Hematopoietic multipotent progenitor cell (in vitro differentiated cells): ENCODE measurements around the gene DYNLT2B. TPM values are rescaled to one million over a fixed set of nuclear protein-coding genes. Genes with fewer than 3 reads are reported as not detected.
A peak's percentile ranks its signal among the peaks of the same experiment; 100 is the strongest.
"Not testable (repeated sequence)": the region's sequence is repeated elsewhere in the genome, so short reads cannot be mapped to it uniquely, and the experiment has no call there.

Experiments used
- DNase-seq, 3 donors: peaks; one replicate each; pipeline ENCODE4 v3.0.0-alpha.2; 2011 to 2015; ENCODE audit warnings: low read depth in 2 of 3, low spot score in 2 of 3
- total RNA-seq: library from RNA; depleted of rRNA; stranded (reverse); fragments of >200 nt; gene quantifications from one replicate; pipeline ENCODE4 v1.2.3, GENCODE V29; 2012

Gene DYNLT2B
- total RNA-seq, 1 donor: 2.2 TPM

DNA sequence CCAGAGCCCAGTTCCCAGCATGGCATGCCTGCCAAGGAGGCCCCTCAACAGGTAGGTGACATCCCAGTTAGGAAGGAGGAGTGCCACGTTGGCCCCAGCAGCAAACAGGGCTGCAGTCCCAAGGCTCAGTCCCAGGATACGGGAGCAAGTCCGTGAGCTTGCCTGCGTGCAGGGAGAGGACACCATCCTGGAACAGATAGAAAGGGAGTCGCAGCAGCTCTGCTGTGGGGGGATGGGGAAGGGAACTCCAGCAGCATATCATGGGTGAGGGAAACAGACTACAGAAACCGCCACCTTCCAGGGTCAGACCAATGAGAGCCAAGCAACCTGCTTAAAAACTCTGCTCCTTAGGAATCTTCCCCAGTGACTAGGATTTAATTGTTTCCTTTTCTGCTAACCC is 9.4 kb upstream of the DYNLT2B start:
- no peak for DNase-seq

DNA sequence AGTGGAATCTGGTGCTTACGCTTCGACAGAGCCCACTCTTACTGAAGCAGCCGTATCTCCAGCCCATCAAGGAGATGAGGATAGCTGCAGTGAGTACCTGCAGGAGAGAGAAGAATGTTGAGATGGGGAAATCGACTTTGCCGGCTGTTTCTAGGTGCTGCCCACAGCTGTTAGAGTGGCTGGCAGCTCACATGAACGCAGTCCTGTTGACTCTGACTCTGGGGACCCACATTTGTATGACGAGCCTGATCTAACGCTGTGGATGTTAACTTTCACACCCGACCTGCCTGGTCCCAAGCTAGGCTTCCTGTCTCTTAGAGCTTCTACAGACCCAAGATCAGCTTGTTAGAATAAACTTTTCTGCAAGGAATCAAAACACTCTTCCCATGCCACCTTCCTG is 8.9 kb upstream of the DYNLT2B start:
- no peak for DNase-seq

DNA sequence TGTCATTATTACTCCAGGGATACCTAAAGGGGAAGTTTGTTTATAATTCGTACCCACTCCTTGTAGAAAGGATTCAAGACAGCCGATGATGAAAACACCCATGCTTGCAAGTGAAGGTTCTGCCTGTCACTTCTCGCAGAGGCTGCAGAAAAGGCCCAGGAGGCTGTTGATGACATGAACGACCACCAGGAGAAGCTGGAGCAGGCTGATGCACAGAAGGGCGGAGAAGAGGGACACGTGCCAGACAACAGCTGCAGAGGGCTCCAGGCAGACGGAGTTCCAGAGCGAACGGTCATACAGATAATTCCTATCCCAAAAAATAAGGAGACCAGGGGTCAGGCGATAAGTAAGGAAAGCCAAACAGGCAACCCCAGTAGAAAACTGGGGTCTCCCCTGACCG is 5.7 kb upstream of the DYNLT2B start:
- DNase-seq: no peak

DNA sequence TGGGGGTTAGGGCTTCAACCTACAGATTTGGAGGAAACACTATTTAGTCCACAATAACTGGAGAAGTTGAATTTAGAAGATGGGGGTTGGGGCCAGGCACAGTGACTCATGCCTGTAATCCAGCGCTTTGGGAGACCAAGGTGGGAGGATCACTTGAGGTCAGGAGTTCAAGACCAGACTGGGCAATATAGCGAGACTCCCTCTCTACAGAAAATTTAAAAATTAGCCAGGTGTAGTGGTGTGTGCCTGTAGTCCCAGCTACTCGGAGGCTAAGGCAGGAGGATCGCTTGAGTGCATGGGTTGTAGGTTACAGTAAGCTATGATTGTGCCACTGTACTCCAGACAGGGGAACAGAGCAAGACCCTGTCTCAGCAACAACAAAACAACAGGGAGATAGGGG is 5.0 kb upstream of the DYNLT2B start:
- no peak for DNase-seq

DNA sequence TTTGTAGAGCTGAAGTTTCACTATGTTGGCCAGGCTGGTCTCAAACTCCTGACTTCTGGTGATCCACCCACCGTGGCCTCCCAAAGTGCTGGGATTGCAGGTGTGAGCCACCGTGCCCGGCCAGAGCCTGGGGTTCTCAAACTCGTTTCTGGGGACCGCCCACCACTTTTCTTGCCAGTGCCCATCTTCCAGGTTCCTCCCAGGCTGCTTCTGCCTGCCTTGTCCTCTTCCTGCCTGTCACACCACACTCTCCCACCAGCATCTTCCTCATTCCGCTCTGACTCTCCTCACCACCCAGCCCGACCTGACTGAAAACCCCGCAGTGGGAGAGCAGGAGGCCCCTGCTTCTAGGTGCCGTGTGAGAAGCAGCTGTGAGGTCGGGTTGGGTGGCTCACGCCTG is 3.1 kb upstream of the DYNLT2B start:
- no peak for DNase-seq

DNA sequence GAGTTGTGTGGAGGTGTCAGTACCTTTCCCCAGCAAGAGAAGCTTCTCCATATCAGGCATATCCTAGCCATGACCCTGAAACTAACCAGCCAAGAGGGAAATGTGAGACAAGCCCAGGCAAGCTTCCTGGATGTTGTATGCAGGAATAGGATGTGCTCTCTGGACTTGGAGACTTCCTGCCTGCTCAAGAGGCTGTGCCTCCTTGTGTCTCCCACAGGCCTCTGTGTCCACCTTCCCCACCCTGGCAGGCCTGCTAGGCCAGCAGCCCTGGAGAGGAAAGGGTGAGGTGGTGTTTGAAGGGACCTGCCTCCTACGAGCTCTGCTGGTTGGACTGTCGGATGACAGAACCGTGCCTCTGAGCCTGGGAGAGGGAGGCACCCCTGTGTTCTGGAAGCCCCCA is 2.1 kb upstream of the DYNLT2B start:
- no peak for DNase-seq

DNA sequence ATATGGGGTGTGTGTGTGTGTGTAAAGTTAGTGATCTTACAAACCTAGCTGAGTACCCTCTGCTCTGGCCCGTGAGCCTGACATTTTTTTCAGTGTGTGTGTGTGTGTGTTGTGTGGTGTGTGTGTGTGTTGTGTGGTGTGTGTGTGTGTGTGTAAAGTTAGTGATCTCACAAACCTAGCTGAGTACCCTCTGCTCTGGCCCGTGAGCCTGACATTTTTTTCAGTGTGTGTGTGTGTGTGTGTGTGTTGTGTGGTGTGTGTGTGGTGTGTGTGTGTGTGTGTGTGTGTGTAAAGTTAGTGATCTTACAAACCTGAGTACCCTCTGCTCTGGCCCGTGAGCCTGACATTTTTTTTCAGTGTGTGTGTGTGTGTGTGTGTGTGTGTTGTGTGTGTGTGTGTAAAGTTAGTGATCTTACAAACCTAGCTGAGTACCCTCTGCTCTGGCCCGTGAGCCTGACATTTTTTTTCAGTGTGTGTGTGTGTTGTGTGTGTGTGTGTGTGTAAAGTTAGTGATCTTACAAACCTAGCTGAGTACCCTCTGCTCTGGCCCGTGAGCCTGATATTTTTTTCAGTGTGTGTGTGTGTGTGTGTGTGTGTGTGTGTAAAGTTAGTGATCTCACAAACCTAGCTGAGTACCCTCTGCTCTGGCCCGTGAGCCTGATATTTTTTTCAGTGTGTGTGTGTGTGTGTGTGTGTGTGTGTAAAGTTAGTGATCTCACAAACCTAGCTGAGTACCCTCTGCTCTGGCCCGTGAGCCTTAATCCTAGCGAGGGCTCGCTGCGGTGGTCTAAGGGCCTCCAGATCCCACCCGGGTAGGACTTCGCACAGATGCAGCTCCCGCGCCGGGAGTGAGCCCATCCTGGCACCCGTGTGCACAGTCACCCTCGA is 997 bp downstream of the DYNLT2B start:
- peak in 1 of 3 donors; percentile 78 for DNase-seq

DNA sequence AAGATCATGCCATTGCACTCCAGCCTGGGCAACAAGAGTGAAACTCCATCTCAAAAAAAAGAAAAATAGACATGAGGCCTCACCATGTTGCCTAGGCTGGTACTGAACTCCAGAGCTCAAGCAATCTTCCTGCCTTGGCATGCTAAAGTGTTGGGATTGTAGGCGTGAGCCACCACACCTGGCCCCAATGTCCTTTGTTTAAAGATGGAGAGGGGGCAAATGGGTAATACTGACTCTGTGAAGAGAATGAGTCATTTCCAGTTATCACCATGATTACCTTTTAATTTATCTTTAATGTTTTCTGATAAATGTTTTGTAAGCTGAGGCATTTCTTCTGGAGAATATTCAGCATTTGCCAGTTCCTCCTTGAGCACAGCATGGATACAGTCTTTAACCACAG is 2.2 kb downstream of the DYNLT2B start:
- no peak for DNase-seq

DNA sequence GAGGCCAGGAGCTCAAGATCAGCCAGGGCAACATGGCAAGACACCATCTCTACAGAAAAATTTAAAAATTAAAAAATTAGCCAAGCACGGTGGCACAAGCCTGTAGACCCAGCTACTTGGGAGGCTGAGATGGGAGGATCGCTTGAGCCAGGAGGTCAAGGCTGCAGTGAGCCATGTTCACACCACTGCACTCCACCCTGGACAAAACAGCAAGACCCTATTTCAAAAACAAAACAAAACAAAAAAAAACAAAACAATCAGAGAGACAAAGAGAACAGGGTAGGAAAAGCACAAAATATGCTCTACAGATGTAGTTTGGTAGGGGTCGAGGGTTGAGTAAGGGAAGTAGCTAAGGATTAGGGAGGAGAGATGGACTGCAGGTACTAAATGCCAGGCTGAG is 3.4 kb downstream of the DYNLT2B start:
- no peak for DNase-seq

DNA sequence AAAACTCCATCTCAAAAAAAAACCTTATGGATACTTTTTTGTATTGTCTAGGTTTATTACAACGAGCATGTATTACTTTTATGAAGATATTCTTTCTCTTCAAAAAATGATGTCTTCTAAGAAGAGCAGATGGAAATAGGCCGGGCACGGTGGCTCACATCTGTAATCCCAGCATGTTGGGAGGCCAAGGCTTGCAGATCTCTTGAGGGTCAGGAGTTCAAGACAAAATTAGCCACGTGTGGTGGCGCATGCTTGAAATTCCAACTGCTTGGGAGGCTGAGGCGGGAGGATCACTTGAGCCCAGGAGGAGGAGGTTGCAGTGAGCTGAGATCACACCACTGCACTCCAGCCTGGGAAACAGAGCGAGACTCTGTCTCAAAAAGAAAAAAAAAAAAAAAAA is 4.0 kb downstream of the DYNLT2B start:
- not testable (repeated sequence) for DNase-seq

DNA sequence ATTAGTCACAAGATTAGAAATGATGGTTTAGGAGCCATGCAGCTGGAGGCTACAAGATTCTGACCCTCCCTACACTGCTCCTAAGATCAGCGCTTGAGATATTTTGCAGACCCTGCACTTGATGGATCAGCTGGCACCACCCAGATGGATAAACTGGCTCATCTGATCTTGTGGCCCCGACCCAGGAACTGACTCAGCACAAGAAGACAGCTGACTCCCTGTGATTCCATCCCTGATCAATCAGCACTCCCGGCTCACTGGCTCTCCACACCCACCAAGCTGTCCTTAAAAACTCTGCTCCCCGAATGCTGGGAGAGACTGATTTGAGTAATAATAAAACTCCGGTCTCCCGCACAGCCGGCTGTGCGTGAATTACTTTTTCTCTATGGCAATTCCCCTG is 15.1 kb downstream of the DYNLT2B start:
- not testable (repeated sequence) for DNase-seq

DNA sequence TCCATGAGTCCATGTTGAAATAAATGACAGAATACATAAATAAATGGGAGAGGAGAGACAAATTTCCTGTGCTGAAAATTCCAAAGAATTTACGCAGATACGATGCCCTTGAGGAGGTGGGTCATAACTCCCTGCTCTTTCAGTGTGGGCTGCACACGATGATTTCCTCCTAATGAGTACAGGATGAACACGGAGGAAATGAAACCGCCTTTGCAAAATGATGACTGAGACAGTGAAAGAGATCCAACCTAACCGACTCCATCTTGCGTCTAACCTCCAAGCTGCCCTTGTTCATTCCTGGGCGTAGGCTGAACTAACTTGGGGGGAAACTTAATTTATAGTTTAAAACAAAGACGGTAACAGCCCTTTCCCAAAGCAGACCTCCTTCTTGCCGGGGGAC is 15.5 kb downstream of the DYNLT2B start:
- DNase-seq: not testable (repeated sequence)

DNA sequence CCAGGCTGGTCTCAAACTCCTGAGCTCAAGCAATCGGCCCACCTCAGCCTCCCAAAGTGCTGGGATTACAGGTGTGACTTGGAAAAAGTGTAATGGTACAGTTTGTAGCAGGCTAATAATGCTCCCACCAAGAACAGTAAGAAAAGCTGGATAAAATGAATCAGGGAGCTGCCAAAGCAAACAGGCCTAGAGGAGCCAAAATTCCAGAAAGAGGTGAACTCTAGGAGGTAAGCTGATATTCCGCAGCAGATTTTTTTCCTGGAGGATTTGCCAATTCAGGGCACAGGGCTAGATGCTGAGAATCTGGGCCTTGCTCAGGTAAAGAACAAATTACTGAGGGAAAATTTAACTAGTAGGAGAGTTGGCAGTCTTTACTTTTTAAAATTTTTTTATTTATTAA is 19.5 kb downstream of the DYNLT2B start:
- DNase-seq: no peak

DNA sequence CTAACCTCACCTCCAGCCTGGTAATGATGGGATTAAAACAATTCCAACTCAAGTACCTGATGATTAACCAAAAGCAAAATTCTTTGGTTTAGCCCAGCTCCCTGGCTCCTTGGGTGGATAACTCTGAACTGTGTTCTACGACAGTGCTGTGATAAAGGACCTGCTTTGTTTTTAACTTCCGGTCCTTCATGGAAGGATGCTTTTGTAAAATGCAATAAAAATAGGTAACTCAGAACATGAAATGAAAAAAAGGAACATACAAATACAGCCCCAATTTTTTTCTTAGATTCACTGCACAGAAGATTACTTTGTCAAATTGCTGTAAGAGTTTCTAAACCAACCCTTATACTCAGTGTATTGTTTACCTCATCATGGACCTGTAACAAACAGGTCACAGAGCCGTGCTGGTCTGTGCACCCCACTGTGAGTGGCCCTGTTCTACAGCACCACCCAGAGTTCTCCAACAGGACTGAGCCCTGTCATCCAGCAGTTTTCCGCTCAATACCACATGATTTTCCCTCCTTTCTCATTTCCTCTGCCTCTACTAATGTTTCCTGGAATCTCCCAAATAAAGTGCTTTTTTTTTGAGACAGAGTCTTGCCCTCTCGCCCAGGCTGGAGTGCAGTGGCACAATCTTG is 25.6 kb downstream of the DYNLT2B start:
- DNase-seq: no peak

DNA sequence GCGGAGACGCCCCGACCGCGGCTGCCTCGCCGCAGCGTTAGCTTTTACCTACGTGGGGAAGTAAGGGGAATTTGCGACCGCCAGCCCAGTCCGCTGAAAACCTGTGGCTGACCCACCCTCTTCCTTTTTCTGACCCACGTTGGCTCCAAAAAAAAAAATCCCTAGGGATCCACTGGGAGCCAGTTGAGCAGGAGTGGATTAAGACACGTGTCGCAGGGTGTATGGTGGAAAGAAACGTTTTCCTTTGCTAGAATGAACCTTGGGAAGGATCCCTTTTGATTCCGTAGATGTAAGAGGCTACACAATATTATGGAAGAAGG is 29.9 kb downstream of the DYNLT2B start:
- DNase-seq: no peak

DNA sequence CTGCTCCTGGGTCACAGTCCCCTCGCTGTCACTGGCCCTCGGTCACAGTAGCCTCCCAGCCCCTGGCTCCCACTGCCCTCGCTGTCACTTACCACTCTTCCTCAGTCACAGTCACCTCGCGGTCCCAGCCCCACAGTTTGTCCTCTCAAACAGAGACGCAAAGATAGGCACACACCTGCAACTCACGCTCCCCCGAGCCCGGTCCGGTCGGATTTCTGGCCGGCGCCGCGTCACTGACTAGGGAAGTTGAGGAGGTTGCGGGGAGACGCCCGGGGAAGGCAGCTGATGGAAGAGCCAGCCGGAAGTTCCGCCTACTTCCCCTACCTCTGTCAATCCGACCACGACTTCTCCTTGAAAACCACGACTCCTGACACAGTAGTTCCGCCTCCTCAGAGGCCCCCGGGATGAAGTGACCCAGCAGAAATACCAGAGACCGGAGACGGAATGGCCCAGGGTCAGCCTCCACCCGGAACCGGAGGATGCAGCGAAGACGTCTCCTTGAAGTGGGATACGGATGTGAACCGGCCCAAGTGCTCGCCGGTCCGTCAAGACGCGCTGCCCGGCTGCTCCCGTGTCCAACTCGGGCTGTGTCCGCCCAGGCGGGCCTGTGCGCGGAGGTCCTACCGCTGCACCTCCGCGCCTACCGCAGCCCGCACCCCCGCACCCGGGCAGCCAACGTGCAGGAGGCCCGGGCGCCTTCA is 30.4 kb downstream of the DYNLT2B start, which contains the start of gene PCYT1A:
PCYT1A (minus strand) TSS at position 287 of the 701 bp plus-strand sequence. CDS start 17,195 bp downstream, outside the sequence.
- peak; percentile 37 to 90 (median 90) for DNase-seq

DNA sequence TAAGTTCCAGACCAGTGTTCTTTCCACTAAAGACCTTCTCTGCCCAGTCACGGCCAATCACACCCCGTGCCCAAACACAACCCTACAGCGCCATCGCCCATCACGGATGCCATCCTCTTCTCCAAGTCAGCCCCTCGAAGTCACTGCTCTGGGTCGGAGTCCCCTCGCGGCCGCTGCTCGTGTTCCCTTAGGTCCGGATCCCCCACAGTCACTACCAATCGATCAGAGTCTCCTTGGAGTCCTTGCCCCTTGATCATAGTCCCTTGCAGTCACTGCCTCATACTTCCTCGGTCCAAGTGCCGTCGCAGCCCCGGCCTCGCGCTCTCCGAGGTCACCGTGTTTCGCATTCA is 31.0 kb downstream of the DYNLT2B start:
- peak in 1 of 3 donors; percentile 46 for DNase-seq

DNA sequence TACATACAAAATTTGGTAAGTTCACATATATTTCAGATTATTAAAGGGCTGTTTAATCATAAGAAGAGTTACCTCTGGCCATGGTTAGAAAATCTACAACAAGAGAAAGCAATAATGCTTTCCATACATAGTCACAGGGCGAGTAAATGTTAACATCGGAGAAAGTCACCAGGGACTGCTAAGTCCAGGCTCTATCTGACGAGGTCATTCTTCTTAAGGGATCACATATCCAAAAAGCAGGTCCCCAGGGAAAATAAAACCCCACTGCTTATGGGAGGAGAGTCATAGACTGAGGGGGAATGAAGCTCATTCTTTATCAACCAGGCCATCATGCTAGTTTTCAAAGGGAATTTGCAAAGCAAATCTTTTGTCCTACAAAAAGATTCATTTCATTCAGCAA is 33.6 kb downstream of the DYNLT2B start:
- DNase-seq: no peak

DNA sequence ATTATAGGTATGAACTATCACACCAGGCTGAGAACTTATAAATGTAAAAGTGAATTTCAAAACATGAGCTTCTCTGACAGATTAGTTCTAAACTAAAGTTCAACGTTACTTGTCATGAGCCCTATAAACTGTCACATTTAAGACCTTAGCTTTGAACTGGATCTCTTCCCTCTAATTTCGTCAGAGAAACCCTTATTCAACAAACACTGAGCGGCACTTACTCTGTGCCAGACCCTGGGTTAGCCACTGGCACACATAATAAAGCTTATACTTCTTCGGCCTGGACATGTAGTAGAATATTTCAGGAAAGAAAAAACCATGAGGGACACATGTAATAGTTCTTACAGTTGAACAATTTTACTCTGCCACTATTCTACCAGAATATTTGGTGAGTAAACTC is 36.1 kb downstream of the DYNLT2B start:
- DNase-seq: no peak

DNA sequence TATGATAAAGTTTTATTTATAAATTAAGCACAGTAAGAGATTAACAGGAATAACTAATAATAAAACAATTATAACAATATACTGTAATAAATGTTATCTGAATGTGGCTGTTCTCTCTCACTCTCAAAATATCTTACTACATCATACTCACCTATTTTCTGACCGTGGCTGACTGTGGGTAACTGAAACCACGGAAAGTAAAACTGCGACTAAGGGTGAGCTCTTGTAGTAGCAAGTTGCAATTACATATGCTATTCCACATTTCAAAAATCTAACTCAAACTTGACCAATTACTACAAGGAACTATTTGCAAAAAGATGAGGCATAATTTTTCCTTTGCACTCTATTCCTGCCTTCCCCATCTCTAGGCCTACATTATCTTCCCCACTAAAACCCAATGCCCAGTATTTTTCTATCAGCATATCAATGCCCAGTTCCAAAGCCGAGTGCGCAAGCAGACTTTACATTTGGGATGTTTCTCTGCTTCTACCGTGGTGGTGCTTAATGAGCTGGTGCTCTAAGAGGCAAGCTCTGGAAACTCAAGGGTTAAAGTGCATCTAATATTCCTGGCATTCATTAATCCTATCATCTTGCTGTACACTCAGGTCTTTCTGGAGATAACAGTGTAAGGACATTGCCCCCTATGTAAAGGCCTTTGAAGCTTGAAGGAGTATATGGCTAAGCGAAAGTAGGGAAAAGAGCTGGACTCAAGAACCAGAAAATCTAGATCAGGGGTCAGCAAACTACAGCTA is 37.2 kb downstream of the DYNLT2B start:
- peak in 1 of 3 donors; percentile 3 for DNase-seq

DNA sequence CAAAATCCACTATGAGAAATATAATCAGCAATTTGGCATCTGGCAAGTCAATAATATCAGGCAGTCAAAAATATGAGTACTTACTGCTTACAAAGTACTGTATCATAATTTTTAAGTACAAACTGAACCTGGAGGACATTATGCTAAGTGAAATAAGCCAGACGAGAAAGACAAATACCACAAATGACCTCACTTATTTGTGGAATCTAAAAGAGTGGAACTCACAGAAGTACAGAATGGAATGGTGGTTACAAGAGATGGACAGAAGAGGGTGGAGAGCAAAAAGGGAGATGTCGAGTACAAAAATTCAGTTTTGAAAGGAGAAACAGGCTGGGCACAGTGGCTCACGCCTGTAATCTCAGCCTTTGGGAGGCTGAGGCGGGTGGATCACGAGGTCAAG is 42.9 kb downstream of the DYNLT2B start:
- no peak for DNase-seq
